Neural crest cell (in vitro differentiated cells): ENCODE results near the gene LAIR2. TPM values are rescaled to one million over a fixed set of nuclear protein-coding genes. Genes with fewer than 3 reads are reported as not detected.

Experiments
- DNase-seq: peaks from one replicate; pipeline ENCODE4 v3.0.0; 2021; ENCODE audit warnings: low read depth, mixed read lengths, low spot score
- H3K27ac Mint-ChIP-seq: one replicate; pipeline ENCODE4 v1.8.0; 2021; ENCODE audit warnings: mild to moderate bottlenecking, mixed read lengths; ENCODE audit not compliant: unreplicated experiment
- H3K27me3 Mint-ChIP-seq: 2 replicates; pipeline ENCODE4 v1.8.0; 2021; ENCODE audit warnings: low read depth, mild to moderate bottlenecking, mixed read lengths
- H3K36me3 Mint-ChIP-seq: 2 replicates; pipeline ENCODE4 v1.8.0; 2021; ENCODE audit warnings: low read depth, mild to moderate bottlenecking, mixed read lengths
- H3K4me1 Mint-ChIP-seq: 2 replicates; pipeline ENCODE4 v1.8.0; 2021; ENCODE audit warnings: mixed read lengths
- H3K4me3 Mint-ChIP-seq: one replicate; pipeline ENCODE4 v1.8.0; 2021; ENCODE audit warnings: mild to moderate bottlenecking, mixed read lengths
- H3K9me3 Mint-ChIP-seq: 2 replicates; pipeline ENCODE4 v1.8.0; 2021; ENCODE audit warnings: mixed read lengths
- CTCF ChIP-seq: fragments of 200-600 bp; sonication (generic); conservative IDR thresholded peaks from 2 replicates; pipeline ENCODE4 v1.5.0; 2021; ENCODE audit warnings: antibody characterized with exemption, mild to moderate bottlenecking
- total RNA-seq: library from RNA; stranded (reverse); gene quantifications from 2 replicates; pipeline ENCODE4 v1.2.1, GENCODE V29; 2021

Gene LAIR2
- total RNA-seq, 1 donor from 2014 or later: not detected

DNA sequence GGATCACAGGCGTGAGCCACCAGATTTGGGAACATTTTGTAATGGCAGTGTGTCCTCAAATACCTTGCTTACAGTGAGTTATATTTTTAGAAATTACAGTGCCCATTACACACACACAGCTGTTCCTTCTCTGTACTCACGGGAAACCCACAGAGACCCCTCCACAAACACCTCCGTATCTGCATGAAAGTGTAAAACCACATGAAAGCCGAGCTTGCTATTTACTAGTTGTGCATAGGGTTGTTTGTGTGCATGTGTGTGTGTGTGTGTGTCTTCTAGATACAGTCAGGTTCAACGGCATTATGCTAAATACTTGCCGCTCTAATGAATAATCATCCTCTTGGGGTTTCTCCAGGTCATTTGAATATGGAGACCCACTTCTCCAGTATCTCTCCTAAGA lies 48.7 kb downstream of the LAIR2 start:
- TF ChIP-seq CTCF: no peak
- H3K4me3 Mint-ChIP-seq: no peak overlapping the region
- peaks cover 12% of the 10 kb centered on the region for H3K9me3 Mint-ChIP-seq
- DNase-seq: no peak
- no peak overlapping the region for H3K27ac Mint-ChIP-seq
- peaks cover 6% of the 10 kb centered on the region for H3K36me3 Mint-ChIP-seq
- H3K27me3 Mint-ChIP-seq: no peaks in the 10 kb centered on the region
- no peaks in the 10 kb centered on the region for H3K4me1 Mint-ChIP-seq

DNA sequence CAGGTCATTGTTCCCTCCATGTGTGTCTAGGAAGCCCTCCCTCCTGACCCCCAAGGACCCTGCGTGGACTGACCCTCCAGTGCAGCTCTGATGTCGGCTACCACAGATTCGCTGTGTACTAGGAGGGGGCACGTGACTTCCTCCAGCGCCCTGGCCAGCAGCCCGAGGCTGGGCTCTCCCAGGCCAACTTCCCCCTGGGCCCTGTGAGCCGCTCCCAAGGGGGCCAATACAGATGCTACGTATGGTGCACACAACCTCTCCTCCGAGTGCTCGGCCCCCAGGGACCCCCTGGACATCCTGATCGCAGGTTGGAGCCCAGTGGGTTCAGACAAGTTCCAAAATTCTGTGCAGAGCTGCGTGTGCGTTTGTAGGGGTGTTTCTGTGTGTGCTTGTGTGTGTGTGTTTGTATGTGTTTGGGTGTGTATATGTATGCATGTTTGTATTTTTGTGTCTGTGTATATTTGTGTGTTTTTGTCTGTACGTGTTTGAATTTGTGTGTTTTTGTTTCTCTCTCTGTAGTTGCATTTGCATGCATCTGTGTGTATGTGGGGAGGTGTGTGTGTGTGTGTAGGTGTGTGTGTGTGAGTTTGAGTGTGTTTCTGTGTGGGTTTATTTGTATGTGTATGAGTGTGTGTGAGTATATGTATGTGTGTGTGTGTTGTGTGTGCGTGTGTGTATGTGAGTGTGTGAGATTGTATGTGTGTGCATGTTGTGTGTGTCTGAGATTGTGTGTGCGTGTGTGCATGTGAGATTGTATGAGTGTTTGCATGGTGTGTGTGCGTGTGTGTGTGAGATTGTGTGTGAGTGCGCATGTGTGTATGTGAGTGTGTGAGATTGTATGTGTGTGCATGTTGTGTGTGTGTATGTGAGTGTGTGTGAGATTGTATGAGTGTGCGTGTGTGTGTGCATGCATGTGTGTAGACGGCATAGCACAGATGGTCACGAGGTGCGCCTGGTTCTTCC lies 49.6 kb downstream of the LAIR2 start:
- no peaks in the 10 kb centered on the region for H3K4me1 Mint-ChIP-seq
- no peaks in the 10 kb centered on the region for H3K27me3 Mint-ChIP-seq
- no peak overlapping the region for H3K4me3 Mint-ChIP-seq
- H3K9me3 Mint-ChIP-seq: peaks cover 12% of the 10 kb centered on the region
- DNase-seq: no peak
- H3K36me3 Mint-ChIP-seq: peaks cover 6% of the 10 kb centered on the region
- TF ChIP-seq CTCF: no peak
- H3K27ac Mint-ChIP-seq: no peak overlapping the region

- peaks cover 12% of the 10 kb centered on the region for H3K9me3 Mint-ChIP-seq
- DNase-seq: no peak
- H3K27me3 Mint-ChIP-seq: no peaks in the 10 kb centered on the region
- no peak overlapping the region for H3K27ac Mint-ChIP-seq
- TF ChIP-seq CTCF: no peak
- no peak overlapping the region for H3K4me3 Mint-ChIP-seq
- H3K36me3 Mint-ChIP-seq: peaks cover 6% of the 10 kb centered on the region
- H3K4me1 Mint-ChIP-seq: no peaks in the 10 kb centered on the region
Measured at GRCh38 chr19:54552913-54553310, 50.3 kb downstream of the LAIR2 start.

GRCh38 chr19:54554006-54554405 lies 51.4 kb downstream of the LAIR2 start:
- Mint-ChIP-seq H3K4me1 (no peaks in the 10 kb centered on the region), H3K27ac (no peak overlapping the region), H3K36me3 (peaks cover 6% of the 10 kb centered on the region), H3K9me3 (peaks cover 15% of the 10 kb centered on the region), H3K27me3 (no peaks in the 10 kb centered on the region), H3K4me3 (no peak overlapping the region)
- DNase-seq: no peak
- no peak for TF ChIP-seq CTCF

DNA sequence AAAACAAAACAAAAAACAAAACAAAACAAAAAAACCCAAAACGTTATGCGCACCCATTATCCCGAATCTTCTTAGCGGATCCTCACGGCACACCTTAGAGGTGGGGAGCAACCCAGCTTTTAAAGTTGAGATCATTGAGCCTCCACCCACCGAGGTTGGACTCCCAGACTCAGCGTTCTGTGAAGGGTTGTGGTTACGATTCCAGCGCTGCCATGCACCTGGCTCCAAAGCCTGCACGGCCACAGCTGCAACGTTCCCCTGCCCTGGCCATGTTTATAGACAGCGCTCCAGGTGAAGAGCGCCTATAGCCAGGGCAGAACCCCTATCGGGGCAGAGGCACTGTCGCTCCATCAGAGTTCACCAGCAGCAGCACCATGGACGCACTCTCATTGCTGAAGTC lies 52.3 kb downstream of the LAIR2 start:
- Mint-ChIP-seq H3K4me1 (no peaks in the 10 kb centered on the region), H3K9me3 (peaks cover 15% of the 10 kb centered on the region), H3K4me3 (no peak overlapping the region), H3K27ac (no peak overlapping the region), H3K36me3 (peaks cover 6% of the 10 kb centered on the region), H3K27me3 (no peaks in the 10 kb centered on the region)
- no peak for DNase-seq
- no peak for TF ChIP-seq CTCF
